ENCODE data around the gene ZNF14. TPM values are rescaled to one million over a fixed set of nuclear protein-coding genes. Genes with fewer than 3 reads are reported as not detected.
A peak's percentile ranks its signal among the peaks of the same experiment; 100 is the strongest.
"Not testable (repeated sequence)": the region's sequence is repeated elsewhere in the genome, so short reads cannot be mapped to it uniquely, and the experiment has no call there.

Gene ZNF14
- total and polyA plus RNA-seq, 2 donors from 2014 or later = 5.0 to 10.2 TPM

- DNase-seq (no peak), FAIRE-seq (no peak)
- Histone ChIP-seq H3K4me1 (ENCODE audit: control insufficient read depth in 2 of 3, insufficient read depth in 2 of 3, low read depth in 1 of 3, low read length in 3 of 3) (no peaks in the 10 kb centered on the region), H3K36me3 (ENCODE audit: control insufficient read depth in 2 of 3, insufficient read depth in 3 of 3, low read length in 3 of 3) (no peaks in the 10 kb centered on the region), H3K9me3 (ENCODE audit: control insufficient read depth in 2 of 3, insufficient read depth in 1 of 3, low read length in 3 of 3) (no peaks in the 10 kb centered on the region), H3K27ac (ENCODE audit: low read depth in 2 of 2, low read length in 2 of 2) (no peak overlapping the region), H3K27me3 (ENCODE audit: control insufficient read depth, insufficient read depth, low read length) (no peaks in the 10 kb centered on the region), H3K9ac (ENCODE audit: low read length in 3 of 3) (no peak overlapping the region), H3K4me3 (ENCODE audit: low read length in 3 of 3) (no peak overlapping the region)
- TF ChIP-seq, protein P1, sequence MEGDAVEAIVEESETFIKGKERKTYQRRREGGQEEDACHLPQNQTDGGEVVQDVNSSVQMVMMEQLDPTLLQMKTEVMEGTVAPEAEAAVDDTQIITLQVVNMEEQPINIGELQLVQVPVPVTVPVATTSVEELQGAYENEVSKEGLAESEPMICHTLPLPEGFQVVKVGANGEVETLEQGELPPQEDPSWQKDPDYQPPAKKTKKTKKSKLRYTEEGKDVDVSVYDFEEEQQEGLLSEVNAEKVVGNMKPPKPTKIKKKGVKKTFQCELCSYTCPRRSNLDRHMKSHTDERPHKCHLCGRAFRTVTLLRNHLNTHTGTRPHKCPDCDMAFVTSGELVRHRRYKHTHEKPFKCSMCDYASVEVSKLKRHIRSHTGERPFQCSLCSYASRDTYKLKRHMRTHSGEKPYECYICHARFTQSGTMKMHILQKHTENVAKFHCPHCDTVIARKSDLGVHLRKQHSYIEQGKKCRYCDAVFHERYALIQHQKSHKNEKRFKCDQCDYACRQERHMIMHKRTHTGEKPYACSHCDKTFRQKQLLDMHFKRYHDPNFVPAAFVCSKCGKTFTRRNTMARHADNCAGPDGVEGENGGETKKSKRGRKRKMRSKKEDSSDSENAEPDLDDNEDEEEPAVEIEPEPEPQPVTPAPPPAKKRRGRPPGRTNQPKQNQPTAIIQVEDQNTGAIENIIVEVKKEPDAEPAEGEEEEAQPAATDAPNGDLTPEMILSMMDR (IDR thresholded peaks at IDR 0.05; ENCODE audit: borderline replicate concordance, extremely low read depth, insufficient read depth) = no peak
- intact Hi-C loops (cut with DNase I) = no loop called here
These were observed 11.7 kb upstream of the ZNF14 start for GRCh38 chr19:19744641-19745040.

GRCh38 chr19:19743921-19744320 lies 11.0 kb upstream of the ZNF14 start:
- intact Hi-C loops (cut with DNase I) = not testable (repeated sequence)

DNA sequence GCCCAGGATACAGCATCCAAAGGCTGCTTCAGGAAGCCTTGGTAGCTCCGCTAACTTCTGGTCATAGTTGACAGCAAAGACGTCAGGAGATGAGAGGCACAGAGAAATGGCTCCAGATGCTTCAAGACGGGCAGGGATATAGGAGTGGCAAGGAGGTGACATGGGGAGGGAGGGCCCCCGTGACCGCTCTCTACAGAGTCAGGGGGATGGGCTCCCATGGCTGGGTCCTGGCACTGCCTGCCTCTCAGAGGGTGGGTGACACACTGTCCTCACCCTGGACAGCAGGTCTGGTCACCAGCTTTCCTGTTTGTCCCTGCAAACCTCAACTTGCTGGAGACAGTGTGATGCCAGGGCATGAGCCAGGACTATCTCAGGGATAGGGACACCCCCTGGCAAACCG lies 10.3 kb upstream of the ZNF14 start:
- TF ChIP-seq, protein P1 (IDR thresholded peaks at IDR 0.05; ENCODE audit: borderline replicate concordance, extremely low read depth, insufficient read depth) = no peak
- Histone ChIP-seq H3K9me3 (ENCODE audit: control insufficient read depth in 2 of 3, insufficient read depth in 1 of 3, low read length in 3 of 3) (no peaks in the 10 kb centered on the region), H3K4me3 (ENCODE audit: low read length in 3 of 3) (no peak overlapping the region), H3K36me3 (ENCODE audit: control insufficient read depth in 2 of 3, insufficient read depth in 3 of 3, low read length in 3 of 3) (no peaks in the 10 kb centered on the region), H3K27ac (ENCODE audit: low read depth in 2 of 2, low read length in 2 of 2) (no peak overlapping the region), H3K9ac (ENCODE audit: low read length in 3 of 3) (no peak overlapping the region), H3K4me1 (ENCODE audit: control insufficient read depth in 2 of 3, insufficient read depth in 2 of 3, low read depth in 1 of 3, low read length in 3 of 3) (no peaks in the 10 kb centered on the region), H3K27me3 (ENCODE audit: control insufficient read depth, insufficient read depth, low read length) (no peaks in the 10 kb centered on the region)
- FAIRE-seq = no peak
- DNase-seq = no peak
- intact Hi-C loops (cut with DNase I) = no loop called here

More at GRCh38 chr19:19743921-19744320, 11.0 kb upstream of the ZNF14 start:
- H3K9ac ChIP-seq (ENCODE audit: low read length in 3 of 3); H3K36me3 ChIP-seq (ENCODE audit: control insufficient read depth in 2 of 3, insufficient read depth in 3 of 3, low read length in 3 of 3); H3K27me3 ChIP-seq (ENCODE audit: control insufficient read depth, insufficient read depth, low read length); H3K27ac ChIP-seq (ENCODE audit: low read depth in 2 of 2, low read length in 2 of 2); H3K9me3 ChIP-seq (ENCODE audit: control insufficient read depth in 2 of 3, insufficient read depth in 1 of 3, low read length in 3 of 3); FAIRE-seq; DNase-seq; H3K4me3 ChIP-seq (ENCODE audit: low read length in 3 of 3); H3K4me1 ChIP-seq (ENCODE audit: control insufficient read depth in 2 of 3, insufficient read depth in 2 of 3, low read depth in 1 of 3, low read length in 3 of 3): not testable (repeated sequence)

DNA sequence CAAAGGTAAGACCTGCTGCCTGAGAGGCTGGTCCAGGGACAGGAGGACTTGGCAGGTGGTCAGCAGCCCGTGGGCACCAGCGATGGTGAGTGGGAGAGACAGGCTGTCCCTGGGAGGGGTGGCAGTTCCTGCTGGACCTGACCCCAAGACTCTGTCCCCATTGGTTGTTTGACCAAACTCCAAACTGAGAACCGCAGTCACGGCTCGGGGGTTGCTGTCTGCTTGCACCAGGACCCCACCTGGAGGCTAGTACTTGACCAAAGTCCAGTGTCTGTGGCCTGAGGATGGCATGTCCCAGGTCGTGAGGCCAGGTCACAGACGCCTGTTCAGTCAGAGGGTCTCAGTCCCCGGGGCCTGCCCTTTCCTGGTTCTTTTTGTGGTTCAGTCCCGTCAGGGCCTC lies 9.9 kb upstream of the ZNF14 start:
- no peak overlapping the region for H3K4me3 ChIP-seq (ENCODE audit: low read length in 3 of 3)
- H3K27me3 ChIP-seq (ENCODE audit: control insufficient read depth, insufficient read depth, low read length) = no peaks in the 10 kb centered on the region
- no peaks in the 10 kb centered on the region for H3K4me1 ChIP-seq (ENCODE audit: control insufficient read depth in 2 of 3, insufficient read depth in 2 of 3, low read depth in 1 of 3, low read length in 3 of 3)
- no peak overlapping the region for H3K9ac ChIP-seq (ENCODE audit: low read length in 3 of 3)
- no peaks in the 10 kb centered on the region for H3K9me3 ChIP-seq (ENCODE audit: control insufficient read depth in 2 of 3, insufficient read depth in 1 of 3, low read length in 3 of 3)
- TF ChIP-seq, protein P1 (IDR thresholded peaks at IDR 0.05; ENCODE audit: borderline replicate concordance, extremely low read depth, insufficient read depth) = no peak
- DNase-seq = peak in 1 of 5 donors; percentile 25
- H3K36me3 ChIP-seq (ENCODE audit: control insufficient read depth in 2 of 3, insufficient read depth in 3 of 3, low read length in 3 of 3) = no peaks in the 10 kb centered on the region
- FAIRE-seq = no peak
- intact Hi-C loops (cut with DNase I) = no loop called here
- no peak overlapping the region for H3K27ac ChIP-seq (ENCODE audit: low read depth in 2 of 2, low read length in 2 of 2)
